Measurements from ENCODE around the gene DISC1. TPM values are rescaled to one million over a fixed set of nuclear protein-coding genes. Genes with fewer than 3 reads are reported as not detected.

DISC1 gene
- total and polyA plus RNA-seq, 2 experiments from 2014 or later = 2.1 to 6.5 TPM

- no peaks in the 10 kb centered on the region for H3F3A ChIP-seq (replicated peaks; ENCODE audit: low read depth)
- Mint-ChIP-seq H3K27ac (no peak overlapping the region), H3K4me3 (no peak overlapping the region), H3K36me3 (ENCODE audit: low read depth) (peaks cover 9% of the 10 kb centered on the region; the same call in 2 of the 3 replicates), H3K4me1 (peaks cover 7% of the 10 kb centered on the region), H3K27me3 (ENCODE audit: insufficient read depth, low read depth, poor library complexity) (peaks cover 4% of the 10 kb centered on the region), H3K9me3 (peaks cover 10% of the 10 kb centered on the region; the same call in 2 of the 3 replicates)
- no peaks in the 10 kb centered on the region for H3K27me3 ChIP-seq (ENCODE audit: insufficient read depth)
- DNase-seq (ENCODE audit: low spot score) (no peak), ATAC-seq (no peak)
- H3K9me2 ChIP-seq (ENCODE audit: insufficient read depth) = 0 out of 2 replicates have a peak, but pooled peaks cover 6% of the 10 kb centered on the region
- no peaks in the 10 kb centered on the region for H3K79me2 ChIP-seq (replicated peaks; ENCODE audit: insufficient read depth)
- H3K4me3 ChIP-seq = no peak overlapping the region
- H3K4me1 ChIP-seq (ENCODE audit: insufficient read depth) = 0 out of 2 replicates have a peak, but pooled peaks cover 5% of the 10 kb centered on the region
- H2AFZ ChIP-seq = no peak overlapping the region
- peaks cover 3% of the 10 kb centered on the region; the same call in 1 of the 2 replicates for H3K36me3 ChIP-seq (ENCODE audit: insufficient read depth)
- H3K4me2 ChIP-seq = no peak overlapping the region
- no peak overlapping the region for H3K27ac ChIP-seq (ENCODE audit: low read depth)
- no peak for TF ChIP-seq CTCF (conservative IDR thresholded peaks at IDR 0.05; ENCODE audit: low read depth in 2 of 2)
- TF ChIP-seq ZNF331 (CRISPR knock-in tag; IDR thresholded peaks at IDR 0.05; ENCODE audit: low read depth) = no peak
- no peak for TF ChIP-seq ZNF462 (CRISPR knock-in tag; IDR thresholded peaks at IDR 0.05)
- no peak for TF ChIP-seq EZH2phosphoT487 (IDR thresholded peaks at IDR 0.05; ENCODE audit: unreplicated experiment)
- no peak for TF ChIP-seq ETS1 (IDR thresholded peaks at IDR 0.05)
- no peak for TF ChIP-seq ZNF114 (CRISPR knock-in tag; IDR thresholded peaks at IDR 0.05)
- H4K20me1 ChIP-seq (replicated peaks; ENCODE audit: insufficient read depth) = no peaks in the 10 kb centered on the region
Measured at GRCh38 chr1:231981675-231982074, 355.1 kb downstream of the DISC1 start.
